ENCODE measurements around the gene WWOX. TPM values are rescaled to one million over a fixed set of nuclear protein-coding genes. Genes with fewer than 3 reads are reported as not detected.
A peak's percentile ranks its signal among the peaks of the same experiment; 100 is the strongest.

WWOX gene
- total RNA-seq, 1 donor from 2014 or later: 12.6 TPM

DNA sequence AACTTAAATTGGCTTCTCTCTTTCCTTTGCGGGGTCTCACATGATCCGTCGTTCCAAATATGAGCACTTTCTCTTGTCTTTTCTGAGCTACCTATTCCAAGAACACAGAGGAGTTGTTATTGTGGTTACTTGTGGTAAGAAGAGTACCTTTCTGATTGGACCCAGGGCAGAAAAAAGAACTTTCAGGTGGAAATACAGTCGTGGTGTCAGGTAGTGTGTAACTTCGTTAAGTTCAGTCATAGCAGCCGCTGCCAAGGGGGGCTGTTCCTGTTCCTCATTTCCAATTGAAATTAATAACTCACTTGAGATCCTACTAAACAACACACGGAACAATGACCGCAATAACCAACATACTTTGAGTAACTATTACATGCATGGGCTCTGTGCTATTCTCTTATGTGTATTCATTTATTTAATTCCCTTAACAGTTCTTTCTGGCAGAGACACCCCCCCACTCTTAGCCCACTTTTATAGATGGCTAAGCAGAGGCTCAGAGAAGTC is 819.4 kb downstream of the WWOX start:
- TF ChIP-seq, protein P1, sequence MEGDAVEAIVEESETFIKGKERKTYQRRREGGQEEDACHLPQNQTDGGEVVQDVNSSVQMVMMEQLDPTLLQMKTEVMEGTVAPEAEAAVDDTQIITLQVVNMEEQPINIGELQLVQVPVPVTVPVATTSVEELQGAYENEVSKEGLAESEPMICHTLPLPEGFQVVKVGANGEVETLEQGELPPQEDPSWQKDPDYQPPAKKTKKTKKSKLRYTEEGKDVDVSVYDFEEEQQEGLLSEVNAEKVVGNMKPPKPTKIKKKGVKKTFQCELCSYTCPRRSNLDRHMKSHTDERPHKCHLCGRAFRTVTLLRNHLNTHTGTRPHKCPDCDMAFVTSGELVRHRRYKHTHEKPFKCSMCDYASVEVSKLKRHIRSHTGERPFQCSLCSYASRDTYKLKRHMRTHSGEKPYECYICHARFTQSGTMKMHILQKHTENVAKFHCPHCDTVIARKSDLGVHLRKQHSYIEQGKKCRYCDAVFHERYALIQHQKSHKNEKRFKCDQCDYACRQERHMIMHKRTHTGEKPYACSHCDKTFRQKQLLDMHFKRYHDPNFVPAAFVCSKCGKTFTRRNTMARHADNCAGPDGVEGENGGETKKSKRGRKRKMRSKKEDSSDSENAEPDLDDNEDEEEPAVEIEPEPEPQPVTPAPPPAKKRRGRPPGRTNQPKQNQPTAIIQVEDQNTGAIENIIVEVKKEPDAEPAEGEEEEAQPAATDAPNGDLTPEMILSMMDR (IDR thresholded peaks at IDR 0.05; ENCODE audit: insufficient read depth, low read length, severe bottlenecking): no peak
- no peak for DNase-seq (ENCODE audit: low read depth)
- FAIRE-seq: no peak
- Histone ChIP-seq H3K27me3 (ENCODE audit: control insufficient read depth, insufficient read depth, low read length) (no peaks in the 10 kb centered on the region), H3K36me3 (ENCODE audit: control insufficient read depth, insufficient read depth, low read length) (no peaks in the 10 kb centered on the region), H3K4me3 (ENCODE audit: low read depth, low read length) (no peak overlapping the region)

DNA sequence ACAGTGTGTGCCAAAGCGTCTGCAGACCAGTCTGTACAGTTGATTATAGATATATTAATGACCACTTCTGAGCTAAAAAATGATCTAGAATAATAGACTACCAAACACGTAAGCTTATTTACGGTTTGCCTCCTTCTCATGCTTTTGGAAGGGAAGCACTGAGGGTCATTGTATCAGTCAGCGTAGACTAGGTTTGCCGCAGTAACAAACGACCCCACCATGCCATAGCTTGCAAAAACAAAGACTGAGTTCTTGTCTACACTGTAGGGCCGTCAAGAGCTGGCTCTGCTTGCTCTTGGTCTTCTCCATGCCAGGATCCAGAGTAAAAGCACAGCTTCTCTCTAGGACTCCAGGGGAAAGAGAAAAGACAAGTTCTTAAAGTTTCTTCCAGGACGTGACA is 820.4 kb downstream of the WWOX start:
- no peaks in the 10 kb centered on the region for H3K36me3 ChIP-seq (ENCODE audit: control insufficient read depth, insufficient read depth, low read length)
- FAIRE-seq (no peak), DNase-seq (ENCODE audit: low read depth) (no peak)
- no peaks in the 10 kb centered on the region for H3K27me3 ChIP-seq (ENCODE audit: control insufficient read depth, insufficient read depth, low read length)
- no peak overlapping the region for H3K4me3 ChIP-seq (ENCODE audit: low read depth, low read length)
- TF ChIP-seq, protein P1 (IDR thresholded peaks at IDR 0.05; ENCODE audit: insufficient read depth, low read length, severe bottlenecking): no peak

DNA sequence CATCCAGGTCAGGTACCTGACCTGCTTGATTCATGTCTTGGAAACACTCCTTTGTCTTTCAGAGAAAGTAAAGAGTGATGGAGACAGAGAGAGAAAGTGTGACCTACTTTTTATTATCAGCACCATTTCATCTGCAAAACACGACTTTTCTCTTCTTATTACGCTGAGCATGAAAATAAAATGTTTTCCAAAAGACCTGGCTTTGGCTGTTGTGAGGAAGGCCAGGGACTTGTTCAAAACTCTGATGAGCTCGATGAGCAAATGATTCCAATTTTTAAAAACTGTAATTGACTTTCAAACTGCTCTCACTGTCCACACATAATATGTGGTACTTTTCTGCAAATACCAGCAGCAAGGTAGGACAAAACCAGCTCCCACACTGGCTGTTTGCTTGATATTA is 821.2 kb downstream of the WWOX start:
- DNase-seq (ENCODE audit: low read depth) (no peak), FAIRE-seq (no peak)
- Histone ChIP-seq H3K4me3 (ENCODE audit: low read depth, low read length) (no peak overlapping the region), H3K36me3 (ENCODE audit: control insufficient read depth, insufficient read depth, low read length) (no peaks in the 10 kb centered on the region), H3K27me3 (ENCODE audit: control insufficient read depth, insufficient read depth, low read length) (no peaks in the 10 kb centered on the region)
- TF ChIP-seq, protein P1 (IDR thresholded peaks at IDR 0.05; ENCODE audit: insufficient read depth, low read length, severe bottlenecking): no peak

DNA sequence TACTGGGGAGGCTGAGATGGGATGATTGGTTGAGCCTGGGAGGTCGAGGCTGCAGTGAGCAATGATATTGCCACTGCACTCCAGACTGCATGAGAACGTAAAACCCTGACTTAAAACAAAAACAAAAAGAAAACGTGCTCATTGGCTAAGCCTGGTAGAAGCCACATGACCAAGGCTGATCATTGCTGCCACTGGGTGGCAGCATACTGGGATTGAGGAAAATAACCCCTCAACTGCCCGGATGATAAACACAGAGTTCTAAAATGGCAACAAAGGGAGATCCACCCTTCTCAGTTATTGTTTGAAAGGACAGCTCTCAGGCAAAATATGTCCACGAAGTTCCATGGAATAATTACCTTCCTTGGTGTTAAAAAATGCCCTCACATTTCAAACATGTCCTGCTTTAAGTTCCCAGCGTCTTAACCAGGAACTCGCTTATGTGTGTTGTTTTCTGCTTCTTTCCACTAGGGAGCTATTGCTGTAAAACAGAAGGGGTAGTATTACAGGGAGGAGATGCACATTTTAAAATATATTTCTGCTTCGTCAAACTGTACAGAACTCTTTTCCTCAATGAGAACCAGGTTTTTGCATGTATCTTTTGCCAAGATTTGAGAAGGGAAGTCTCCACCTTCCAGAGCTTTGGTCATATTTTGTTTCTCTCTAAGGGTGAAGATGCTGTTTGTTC is 825.8 kb downstream of the WWOX start:
- peak; percentile 21 for DNase-seq (ENCODE audit: low read depth)
- no peak overlapping the region for H3K4me3 ChIP-seq (ENCODE audit: low read depth, low read length)
- no peak for FAIRE-seq
- TF ChIP-seq, protein P1 (IDR thresholded peaks at IDR 0.05; ENCODE audit: insufficient read depth, low read length, severe bottlenecking): peak; percentile 59
- no peaks in the 10 kb centered on the region for H3K27me3 ChIP-seq (ENCODE audit: control insufficient read depth, insufficient read depth, low read length)
- H3K36me3 ChIP-seq (ENCODE audit: control insufficient read depth, insufficient read depth, low read length): no peaks in the 10 kb centered on the region

DNA sequence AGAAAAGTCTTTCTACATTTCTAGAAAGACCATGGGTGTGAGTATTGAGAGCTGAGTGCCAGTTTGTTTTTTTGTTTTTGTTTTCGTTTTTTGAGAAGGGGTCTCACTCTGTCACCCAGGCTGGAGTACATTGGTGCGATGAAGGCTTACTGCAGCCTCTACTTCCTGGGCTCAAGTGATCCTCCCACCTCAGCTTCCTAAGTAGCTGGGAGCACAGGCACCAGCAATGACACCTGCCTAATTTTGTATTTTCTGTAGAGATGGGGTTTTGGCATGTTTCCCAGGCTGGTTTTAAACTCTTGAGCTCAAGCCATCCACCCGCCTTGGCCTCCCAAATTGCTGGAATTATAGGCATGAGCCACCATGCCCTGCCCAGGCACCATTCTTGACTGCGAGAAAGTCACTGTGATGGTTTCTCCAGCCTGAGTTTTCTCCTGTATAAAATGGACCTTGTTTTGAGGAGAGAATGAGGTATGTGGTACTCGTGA is 827.3 kb downstream of the WWOX start:
- FAIRE-seq (no peak), DNase-seq (ENCODE audit: low read depth) (no peak)

More for the DNA sequence above, 827.3 kb downstream of the WWOX start:
- Histone ChIP-seq H3K27me3 (ENCODE audit: control insufficient read depth, insufficient read depth, low read length) (no peaks in the 10 kb centered on the region), H3K4me3 (ENCODE audit: low read depth, low read length) (no peak overlapping the region), H3K36me3 (ENCODE audit: control insufficient read depth, insufficient read depth, low read length) (no peaks in the 10 kb centered on the region)
- TF ChIP-seq, protein P1 (IDR thresholded peaks at IDR 0.05; ENCODE audit: insufficient read depth, low read length, severe bottlenecking): no peak

All from bronchial epithelial cell (primary cell).